Dedifferentiated amniotic fluid mesenchymal stem cell (primary cell): ENCODE measurements around the gene SNX11.
A peak's percentile ranks its signal among the peaks of the same experiment; 100 is the strongest.

Experiments
- DNase-seq: peaks from one replicate; pipeline ENCODE4 v3.0.0-alpha.2; 2016; ENCODE audit errors: extremely low spot score

The SNX11 gene

GRCh38 chr17:48132385-48132784, 24.8 kb downstream of the SNX11 start:
- no peak for DNase-seq

- no peak for DNase-seq
Observed at GRCh38 chr17:48134912-48135480, 27.4 kb downstream of the SNX11 start.

- no peak for DNase-seq
Observed at GRCh38 chr17:48137656-48138055, 30.1 kb downstream of the SNX11 start.

GRCh38 chr17:48139944-48140343, 32.4 kb downstream of the SNX11 start:
- no peak for DNase-seq

- no peak for DNase-seq
Observed at GRCh38 chr17:48143629-48144028, 36.1 kb downstream of the SNX11 start.

GRCh38 chr17:48144231-48144630, 36.7 kb downstream of the SNX11 start:
- DNase-seq, result no peak

GRCh38 chr17:48144976-48145798, 37.6 kb downstream of the SNX11 start:
- no peak for DNase-seq

- no peak for DNase-seq
Observed at GRCh38 chr17:48148029-48148770, 40.6 kb downstream of the SNX11 start.

GRCh38 chr17:48148854-48149786, 41.6 kb downstream of the SNX11 start:
- no peak for DNase-seq

GRCh38 chr17:48149787-48150463, 42.4 kb downstream of the SNX11 start:
- DNase-seq, result no peak

GRCh38 chr17:48150597-48151001, 43.0 kb downstream of the SNX11 start:
- no peak for DNase-seq

GRCh38 chr17:48151220-48151619, 43.7 kb downstream of the SNX11 start:
- DNase-seq, result no peak

- no peak for DNase-seq
Observed at GRCh38 chr17:48152289-48152688, 44.7 kb downstream of the SNX11 start.

- DNase-seq, result peak; percentile 30
Observed at GRCh38 chr17:48153691-48154358, 46.3 kb downstream of the SNX11 start.

- DNase-seq, result no peak
Observed at GRCh38 chr17:48155889-48156611, 48.5 kb downstream of the SNX11 start.

- no peak for DNase-seq
Observed at GRCh38 chr17:48159232-48159631, 51.7 kb downstream of the SNX11 start.

- no peak for DNase-seq
Observed at GRCh38 chr17:48160177-48161081, 52.9 kb downstream of the SNX11 start.

- DNase-seq, result no peak
Observed at GRCh38 chr17:48161127-48161905, 53.8 kb downstream of the SNX11 start.
